KG1 (cell line): ENCODE data around the gene TMPRSS2.

Experiments
- DNase-seq: peaks from one replicate; lab custom pipeline; 2025; lab: John Stamatoyannopoulos, UW

The TMPRSS2 gene

DNA sequence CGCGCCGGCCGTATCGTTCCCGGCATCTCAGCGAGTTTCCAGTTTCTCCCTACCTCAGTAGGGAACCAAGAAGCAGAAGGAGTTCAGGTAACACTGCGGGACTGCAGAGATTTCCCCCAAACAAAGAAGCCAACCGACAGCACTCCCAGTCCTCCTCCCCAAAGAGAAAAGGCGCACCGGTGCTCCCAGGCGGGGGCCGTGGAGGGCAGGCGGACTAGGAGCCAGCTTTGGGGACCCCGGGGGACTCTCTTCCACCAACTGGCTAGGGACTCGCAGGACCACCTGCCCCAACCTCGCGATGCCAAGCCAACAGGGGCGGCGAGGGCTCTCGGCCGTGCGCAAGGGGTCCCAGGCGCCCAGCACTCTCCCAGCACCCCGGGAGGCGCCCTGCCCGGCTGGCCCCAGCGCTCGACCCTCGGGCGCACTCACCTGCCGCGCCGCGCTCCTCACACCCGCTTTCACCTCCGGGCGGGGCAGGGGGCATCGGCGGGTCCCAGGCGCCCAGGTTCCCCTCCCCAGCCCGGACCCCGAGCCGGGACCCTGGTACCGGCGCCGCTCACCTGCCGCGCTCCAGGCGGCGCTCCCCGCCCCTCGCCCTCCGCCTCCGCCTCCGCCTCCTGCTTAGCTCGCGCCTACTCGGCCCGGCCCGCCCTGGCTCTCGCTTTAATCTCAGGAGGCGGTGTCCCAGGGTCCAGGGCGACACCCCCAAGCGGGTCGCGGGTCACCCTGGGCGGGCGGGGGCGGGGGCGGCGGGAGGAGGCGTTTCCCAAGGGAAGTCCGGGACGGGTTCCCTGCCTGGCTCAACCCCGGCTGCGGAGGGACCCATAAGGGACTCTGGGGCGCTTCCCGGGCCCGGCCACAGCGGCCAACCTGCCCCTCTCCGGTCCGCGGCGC, at the start of gene TMPRSS2:
TSS of gene TMPRSS2 (minus strand) at position 638 of the 894 bp plus-strand sequence. CDS start 10,025 bp downstream, outside the sequence.
- no peak for DNase-seq

DNA sequence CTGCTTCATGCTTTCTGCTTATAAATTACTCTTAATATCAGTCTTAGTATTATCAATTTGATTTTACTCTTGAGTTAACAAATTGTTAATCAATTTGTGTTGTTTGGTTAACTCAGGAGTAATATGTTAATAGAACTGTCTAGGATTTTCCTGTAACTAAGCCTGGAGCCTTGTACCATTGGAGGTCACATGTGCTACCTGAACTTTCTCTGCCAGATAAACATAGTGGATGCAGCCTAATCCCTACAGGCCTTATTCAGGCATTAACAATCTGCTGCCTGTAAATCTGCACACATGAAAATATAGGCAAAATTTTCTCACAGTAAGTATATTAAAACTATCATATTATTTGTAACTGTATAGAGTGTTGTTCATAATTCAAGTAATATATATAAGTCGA, 47.1 kb upstream of the TMPRSS2 start:
- no peak for DNase-seq

DNA sequence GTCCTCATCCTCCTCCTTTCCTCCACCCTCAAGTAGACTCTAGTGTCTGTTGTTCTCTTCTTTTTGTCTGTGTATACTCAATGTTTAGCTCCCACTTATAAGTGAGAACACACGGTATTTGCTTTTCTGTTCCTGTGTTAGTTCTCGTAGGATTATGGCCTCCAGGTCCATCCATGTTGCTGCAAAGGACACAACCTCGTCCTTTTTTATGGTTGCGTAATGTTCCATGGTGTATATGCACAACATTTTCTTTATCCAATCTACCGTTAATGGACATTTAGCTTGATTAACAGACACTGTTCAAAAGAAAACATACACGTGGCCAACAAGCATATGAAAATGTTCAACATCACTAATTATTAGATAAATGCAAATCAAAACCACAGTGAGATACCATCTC, 44.3 kb upstream of the TMPRSS2 start:
- no peak for DNase-seq

DNA sequence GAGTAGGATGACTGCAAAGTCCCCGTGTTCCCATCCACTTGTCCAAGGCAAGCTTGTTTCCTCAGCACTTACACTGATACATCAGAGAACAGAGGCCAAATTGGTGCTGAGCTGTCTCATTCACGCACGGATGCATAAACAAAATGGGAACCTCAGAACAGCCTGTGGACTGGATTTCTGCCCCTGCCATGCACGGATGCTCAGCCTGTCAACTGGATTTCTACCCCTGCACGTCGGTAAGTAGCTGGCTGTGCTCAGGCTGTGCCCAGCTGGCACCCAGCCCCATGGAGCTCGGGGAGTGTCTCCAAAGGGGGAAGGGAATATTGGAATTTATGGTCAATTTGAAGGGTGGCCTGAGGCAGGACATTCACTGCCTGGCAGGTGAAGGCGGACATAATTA, 40.8 kb upstream of the TMPRSS2 start:
- DNase-seq: no peak

DNA sequence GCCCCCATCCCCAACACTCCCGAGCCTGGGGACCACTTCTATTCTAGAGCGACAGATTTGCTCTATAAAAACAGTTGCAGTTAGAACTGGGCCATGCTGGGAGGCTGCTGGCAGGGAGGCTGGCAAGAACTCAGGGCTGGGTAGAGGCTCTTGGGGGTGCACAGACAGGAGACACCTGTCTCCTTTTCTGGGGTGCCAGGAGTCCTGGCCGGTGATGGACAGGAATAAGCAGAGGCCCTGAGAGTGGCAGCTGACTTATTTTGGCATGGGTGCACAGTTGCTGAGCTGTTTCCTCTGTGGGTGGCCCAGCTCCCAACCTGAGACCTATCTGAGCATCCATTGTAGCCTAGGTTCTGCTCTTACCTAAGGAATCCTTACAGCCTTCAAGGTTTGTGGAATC, 39.2 kb upstream of the TMPRSS2 start:
- no peak for DNase-seq

DNA sequence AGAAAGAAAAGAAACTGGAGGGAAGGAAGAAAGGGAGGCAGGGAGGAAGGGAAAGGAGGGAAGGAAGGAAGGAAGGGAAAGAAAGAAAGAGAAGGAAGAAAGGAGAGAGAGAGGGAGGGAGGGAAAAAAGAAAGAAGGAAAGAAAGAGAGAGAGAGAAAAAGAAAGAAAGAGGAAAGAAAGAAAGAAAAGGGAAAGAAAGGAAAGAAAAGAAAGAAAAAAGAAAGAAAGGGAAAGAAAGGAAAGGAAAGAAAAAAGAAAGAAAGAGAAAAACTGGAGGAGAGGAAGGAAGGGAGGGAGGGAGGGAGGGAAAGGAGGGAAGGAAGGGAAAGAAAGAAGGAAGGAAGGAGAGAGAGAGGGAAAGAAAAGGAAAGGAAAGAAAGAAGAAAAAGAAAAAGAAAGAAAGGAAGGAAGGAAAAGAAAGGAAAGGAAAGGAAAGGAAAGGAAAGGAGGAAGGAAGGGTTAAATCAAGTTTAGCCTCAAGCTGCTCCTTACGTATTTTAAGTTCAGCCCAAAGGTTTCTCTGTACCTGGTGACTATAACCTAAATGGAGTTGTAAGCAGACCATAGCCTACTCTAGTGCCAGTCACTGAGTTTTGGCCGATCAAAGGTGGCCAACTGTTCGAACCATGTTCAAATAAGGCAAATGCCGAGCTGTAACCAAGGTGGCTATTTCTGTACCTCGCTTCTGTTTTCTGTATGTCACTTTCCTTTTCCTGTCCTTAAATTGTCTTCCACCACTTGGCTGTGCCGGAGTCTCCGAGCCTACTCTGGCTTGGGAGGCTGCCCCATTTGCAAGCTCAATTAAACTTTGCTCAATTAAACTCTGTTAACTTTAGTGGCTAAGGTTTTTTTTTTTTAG, 37.8 kb upstream of the TMPRSS2 start:
- DNase-seq: no peak

DNA sequence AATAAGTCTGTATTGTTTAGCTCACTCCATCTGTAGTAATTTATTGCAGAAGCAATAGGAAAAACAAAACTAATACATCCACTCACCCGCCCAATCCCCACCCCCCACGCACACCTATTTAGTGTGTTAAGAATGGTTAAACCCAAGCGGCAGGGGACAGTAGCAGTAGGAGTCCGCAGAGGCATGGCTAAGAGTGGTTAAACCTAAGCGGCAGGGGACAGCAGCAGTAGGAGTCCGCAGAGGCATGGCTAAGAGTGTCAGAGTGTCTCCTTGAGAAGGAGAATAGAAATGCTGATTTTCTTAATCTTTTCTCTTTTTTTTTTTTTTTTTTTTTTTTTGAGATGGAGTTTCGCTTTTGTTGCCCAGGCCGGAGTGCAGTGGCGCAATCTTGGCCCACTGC, 34.8 kb upstream of the TMPRSS2 start:
- DNase-seq: no peak

DNA sequence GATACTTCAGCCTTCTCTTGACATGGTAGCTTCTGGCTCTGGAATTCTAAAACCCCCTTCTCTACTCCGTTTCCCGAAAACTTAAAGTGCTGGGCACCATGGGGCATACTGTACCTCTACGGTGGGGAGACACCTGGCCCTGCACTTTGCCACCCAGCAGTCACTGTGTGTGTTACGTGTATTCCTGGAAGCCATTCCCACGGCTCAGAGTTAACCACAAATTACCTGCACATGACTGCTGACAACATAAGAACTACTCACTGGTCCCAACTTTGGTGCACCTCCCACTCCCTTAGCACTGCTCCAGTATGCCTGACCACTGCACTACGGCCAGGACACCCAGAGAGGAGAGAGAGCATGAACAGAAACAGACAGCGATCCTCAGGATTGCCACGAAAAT, 29.4 kb upstream of the TMPRSS2 start:
- DNase-seq: no peak

DNA sequence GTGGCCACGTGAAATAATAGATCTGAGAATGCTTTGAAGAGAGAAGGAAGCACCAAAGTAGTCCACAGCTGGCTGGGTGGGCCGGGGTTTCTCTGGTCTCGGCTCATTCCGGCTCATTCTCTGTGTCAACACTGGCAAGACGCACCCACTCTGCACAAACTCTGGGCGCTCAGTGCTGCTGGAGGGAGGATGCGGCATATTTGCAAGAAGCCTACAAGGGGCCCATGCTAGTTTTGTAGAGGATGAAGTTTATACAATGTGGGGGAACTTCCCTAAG, 28.8 kb upstream of the TMPRSS2 start:
- DNase-seq: no peak

DNA sequence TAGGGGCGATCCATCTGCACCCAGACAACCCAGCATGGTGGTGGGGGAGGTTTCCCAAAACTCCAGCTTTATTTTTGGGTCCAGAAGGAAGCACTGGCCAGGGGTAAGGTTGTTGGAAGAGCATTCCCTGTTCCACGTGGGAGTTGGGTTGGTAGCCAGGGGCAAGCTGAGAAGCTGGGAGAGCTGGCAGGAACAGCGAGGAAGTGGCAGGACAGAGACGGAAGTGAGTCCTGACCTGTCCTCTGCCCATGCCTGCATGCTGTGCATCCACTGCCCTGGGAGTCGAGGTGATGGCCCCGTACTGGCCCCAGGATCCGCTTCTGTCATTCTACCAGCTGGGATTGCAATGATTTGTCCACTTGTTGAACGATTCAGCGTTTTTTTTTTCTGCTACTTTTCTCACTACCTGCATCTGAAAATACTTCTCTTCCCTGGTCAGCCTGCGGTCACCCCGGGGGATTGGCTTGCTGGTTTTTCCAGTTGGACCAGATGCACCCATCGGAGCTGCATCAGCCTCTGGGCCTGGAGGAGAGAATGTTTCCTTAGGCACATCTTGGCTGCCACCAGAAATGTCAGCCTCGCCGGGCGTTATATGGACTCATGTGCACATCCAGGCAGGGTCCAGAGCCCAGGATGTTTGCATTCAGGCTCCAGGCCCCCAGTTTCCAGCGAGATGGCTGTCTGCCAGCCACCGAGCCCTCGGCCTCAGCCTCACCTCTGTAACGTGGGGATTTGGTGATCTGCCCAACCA, 28.3 kb upstream of the TMPRSS2 start:
- DNase-seq: no peak

DNA sequence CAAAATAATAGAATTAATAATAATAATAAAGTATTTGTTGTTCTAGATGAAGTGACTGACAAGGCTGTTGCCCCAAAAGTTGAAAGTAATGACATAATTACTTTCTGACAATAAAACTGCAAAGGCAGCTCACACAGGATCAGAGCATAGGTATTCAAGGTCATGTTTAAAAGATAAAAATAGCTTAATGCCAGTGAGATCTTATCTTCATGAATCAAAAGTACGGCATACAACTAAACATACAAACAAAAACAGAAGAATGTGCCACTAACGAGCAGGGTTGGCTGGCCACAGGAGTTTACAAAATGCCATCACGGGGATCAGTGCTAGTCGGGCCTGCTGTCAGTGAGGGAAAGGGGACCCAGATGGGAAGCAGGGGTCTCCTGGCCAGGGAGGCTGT, 22.4 kb upstream of the TMPRSS2 start:
- no peak for DNase-seq

DNA sequence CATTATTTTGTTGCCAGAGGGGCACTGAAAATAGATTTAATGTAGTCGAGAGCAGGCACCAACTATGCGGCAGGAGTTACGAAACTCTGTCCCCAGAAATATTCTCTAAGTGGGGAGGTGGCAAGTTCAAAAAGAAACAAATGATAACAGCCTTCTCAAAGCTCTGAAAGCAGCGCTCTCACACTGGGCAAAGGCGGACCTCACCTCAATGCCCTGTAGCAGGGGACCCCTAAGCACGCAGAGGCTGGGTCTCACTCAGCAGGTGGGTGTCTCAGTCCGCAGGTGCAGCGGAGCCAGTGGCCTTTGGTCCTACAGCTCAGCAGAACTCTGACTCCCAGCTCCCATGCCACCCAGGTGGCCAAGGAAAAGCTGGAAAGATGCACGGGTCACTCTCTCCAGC, 21.8 kb upstream of the TMPRSS2 start:
- no peak for DNase-seq

DNA sequence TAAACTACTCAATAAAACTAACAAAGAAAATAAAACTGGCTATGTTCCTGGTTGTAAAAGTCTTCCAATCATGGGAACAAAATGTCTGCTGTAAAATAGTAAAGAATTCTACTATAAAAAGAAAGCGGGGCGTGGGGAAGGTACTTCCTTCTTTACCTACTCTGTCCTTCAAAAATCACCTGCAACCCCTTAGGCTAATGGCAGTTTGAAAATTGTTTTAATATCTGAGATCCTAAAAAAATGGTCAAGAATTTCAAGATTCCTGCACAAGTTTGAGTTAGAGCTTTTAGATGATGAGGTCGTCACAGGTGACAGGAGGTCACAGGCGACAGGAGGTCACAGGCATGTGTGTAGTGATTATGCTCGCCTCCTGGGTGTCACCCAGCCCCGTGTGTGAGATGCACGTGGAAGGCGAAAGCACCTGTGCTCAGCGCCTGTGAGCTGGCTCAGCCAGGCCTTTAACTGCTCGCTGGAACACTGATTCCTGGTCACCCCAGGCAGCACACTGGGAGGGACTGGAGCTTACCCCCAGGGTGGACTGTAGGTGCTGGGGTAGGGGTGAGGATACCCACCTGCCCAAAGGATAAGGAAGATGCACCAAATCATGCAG, 18.6 kb upstream of the TMPRSS2 start:
- no peak for DNase-seq

DNA sequence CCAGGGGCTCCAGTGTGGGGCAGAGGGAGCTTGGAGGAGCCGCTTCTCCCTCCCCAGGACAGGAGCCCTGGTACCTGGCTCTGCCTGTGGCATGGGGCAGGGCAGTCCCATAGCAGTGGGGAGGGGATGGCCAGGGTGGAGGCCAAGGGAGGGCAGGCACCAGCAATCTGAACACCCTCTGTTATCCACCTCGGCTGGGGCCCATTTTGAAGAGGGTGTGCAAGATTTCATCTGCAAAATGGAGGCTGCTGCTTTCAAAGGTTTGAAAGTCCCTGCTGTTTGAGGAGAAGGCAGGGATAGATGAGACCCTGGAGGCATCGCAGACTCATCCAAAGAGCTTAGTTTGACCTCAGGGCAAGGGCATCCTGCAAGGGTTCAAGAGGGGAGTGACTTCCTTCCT, 15.2 kb upstream of the TMPRSS2 start:
- DNase-seq: no peak

DNA sequence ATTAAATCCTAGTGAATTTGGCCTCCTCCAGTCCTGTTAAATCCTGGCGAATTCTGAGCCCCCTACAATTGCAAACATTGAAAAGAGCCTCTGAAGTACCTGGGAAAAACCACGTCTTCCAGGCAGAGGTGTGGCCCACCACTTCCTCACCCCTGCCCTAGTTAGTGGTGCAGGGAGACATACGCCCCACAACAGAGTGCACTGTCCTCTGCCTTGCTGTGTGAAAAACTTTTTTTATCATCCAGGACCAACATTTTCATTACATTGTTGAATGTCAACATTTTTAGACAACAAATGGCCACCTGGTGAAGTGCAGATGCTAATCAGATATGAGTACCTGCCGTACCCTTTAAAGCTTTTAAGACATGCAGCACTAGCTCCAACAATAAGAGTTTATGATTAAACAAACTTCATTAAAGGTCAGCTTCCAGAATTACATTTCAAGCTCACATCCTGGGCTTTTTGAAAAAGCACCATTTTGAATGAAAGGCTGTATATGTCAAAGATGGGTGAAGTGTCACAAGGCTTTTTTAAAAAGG, 13.6 kb upstream of the TMPRSS2 start:
- no peak for DNase-seq

DNA sequence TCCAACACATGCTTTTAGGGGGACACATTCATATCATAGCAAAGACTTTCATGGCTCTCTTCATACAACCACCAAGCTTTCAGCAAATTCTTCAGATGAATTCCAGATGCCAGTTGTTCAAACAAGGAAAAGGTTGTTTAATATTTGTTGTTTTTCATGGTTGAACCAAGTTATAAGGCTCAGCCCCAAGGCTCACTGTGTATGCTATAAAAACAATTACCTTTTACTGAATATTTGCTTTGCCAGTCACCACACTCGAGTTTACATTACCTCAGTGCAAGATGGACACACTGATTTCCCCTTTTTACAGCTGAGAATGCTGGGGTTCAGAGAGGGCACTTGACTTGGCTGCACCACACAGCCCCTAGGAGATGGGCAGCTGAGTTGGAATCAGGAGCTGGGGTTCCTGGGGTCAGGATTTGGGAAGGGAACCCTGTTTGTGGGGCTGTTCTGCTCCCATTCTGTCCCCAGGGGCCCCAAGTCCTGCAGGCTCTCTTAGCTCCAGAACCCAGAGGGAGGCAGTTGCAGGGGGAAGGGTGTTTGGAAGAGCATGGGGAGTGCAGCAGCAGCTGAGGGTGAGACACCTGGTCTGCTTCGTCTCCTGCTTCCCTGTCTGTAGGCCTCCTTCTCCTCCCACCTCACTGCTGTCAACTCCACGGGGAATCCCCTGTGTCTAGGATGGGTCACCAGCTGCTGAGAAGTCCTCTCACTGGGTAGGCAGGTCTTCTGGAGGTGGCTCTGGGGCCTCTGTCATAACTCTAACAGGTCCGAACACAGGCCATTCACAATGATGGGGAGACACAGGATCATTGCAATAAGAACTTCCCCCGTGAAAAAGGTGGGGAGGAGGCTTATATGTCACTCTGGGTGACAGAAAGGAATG, 12.8 kb upstream of the TMPRSS2 start:
- DNase-seq: no peak

DNA sequence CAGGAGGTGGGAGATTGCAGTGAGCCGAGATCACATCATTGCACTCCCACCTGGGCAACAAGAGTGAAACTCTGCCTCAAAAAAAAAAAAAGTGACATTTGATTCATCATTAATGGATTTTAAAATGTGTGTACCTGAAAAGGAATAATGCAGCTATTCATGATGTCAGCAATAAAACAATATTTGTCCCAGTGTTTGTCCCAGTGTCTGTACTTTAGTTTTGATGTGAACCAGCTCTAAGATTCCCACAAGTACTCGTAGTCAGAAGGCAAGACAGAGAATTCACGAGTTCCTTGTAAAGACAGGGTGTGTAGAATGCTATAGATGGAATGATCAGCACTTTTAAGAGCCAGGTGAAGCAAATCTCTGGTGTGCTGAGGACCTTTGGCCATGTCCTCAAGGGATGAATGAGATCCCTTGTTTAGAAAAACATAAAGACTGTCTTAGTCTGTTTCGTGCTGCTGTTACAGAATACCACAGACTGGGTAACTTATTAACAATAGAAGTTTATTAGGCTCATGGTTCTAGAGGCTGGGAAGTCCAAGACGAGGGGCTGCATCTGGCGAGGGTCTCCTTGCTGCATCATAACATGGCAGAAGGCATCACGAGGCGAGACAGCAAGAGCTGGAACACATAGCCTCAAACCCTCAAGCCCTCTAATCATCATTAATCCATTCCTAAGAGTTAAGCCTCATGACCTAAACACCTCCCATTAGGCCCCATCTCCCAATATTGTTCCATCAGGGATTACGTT, 12.0 kb upstream of the TMPRSS2 start:
- no peak for DNase-seq

DNA sequence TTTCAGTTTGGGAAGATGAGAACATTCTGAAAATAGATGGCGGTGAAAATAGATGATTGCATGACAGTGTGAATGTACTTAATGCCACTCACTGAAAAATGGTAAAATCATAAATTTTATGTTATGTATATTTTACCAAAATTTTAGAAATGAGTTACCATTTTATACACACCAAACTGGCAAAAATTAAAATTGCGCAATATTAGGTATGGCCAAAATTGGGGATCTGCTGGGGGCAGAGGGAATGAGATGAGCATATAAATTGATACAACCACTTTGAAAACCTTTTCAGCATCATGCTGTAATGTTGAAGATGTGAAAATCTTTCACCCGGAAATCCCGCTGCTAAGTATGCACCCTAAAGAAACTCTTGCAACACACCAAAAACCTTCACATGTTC, 10.8 kb upstream of the TMPRSS2 start:
- DNase-seq: no peak

DNA sequence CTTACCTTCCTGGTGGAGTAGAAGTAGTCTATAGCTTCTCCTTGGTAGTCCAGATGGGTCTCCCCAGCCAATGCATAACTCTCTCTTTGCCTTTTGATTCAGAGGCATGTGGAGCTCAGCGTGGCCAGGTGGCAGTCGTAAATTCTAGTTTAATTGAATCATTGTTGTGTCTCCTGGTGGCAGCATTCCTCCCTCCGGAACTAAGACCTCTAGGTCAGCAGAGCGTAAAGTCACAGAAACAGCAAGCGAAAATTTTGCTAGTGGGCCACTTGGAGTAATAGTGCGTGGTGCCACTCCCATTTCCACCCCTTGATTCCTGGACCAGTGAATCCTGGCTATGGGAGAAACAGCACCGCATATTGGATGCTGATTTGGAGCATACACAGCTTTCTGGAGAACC, 3.9 kb upstream of the TMPRSS2 start:
- no peak for DNase-seq

DNA sequence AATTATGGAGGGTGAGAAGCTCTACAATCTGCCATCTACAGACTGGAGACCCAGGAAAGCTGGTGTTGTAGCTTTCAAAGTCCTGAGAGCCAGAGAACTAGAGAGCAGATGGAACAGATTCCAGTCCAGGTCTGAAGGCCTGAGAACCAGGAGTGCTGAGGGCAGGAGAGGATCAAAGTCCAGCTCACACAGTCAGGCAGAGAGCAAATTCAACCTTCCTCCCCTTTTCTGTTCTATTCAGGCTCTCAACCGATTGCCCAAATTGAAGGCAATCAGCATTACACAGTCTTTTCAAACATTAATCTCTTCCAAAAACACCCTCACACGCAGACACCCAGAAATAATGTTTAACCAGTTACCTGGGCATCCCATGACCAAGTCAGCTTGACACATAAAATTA, 2.5 kb upstream of the TMPRSS2 start:
- DNase-seq: no peak
